Activated B cell treated with CpG ODN at 0.5 μM for 24 hours (primary cell): ENCODE measurements around the gene SYTL2. TPM values are rescaled to one million over a fixed set of nuclear protein-coding genes. Genes with fewer than 3 reads are reported as not detected.

ENCODE experiments used
- ATAC-seq: fragments of 200-7000 bp; cut with Tn5 transposase; one replicate; pipeline ENCODE4 v1.10.0; 2021; ENCODE audit warnings: low read depth, mild to moderate bottlenecking, moderate library complexity
- CTCF ChIA-PET: fragments of 350-600 bp; sonication (Branson Sonifier 250); formaldehyde crosslinking; loops from one replicate; lab custom pipeline; 2021; ENCODE audit warnings: antibody characterized with exemption; lab: Charles Lee
- POLR2A ChIA-PET: fragments of 350-600 bp; sonication (Branson Sonifier 250); formaldehyde crosslinking; loops from one replicate; lab custom pipeline; 2021; ENCODE audit warnings: antibody characterized with exemption; lab: Charles Lee
- DNase-seq: peaks from one replicate; pipeline ENCODE4 v3.0.0; 2022
- H3K27ac Mint-ChIP-seq: one replicate; pipeline ENCODE4 v1.8.0; 2020; ENCODE audit warnings: mixed read lengths
- H3K27me3 Mint-ChIP-seq: one replicate; pipeline ENCODE4 v1.8.0; 2021; ENCODE audit warnings: mixed read lengths
- H3K36me3 Mint-ChIP-seq: one replicate; pipeline ENCODE4 v1.8.0; 2021; ENCODE audit warnings: low read depth, mixed read lengths
- H3K4me1 Mint-ChIP-seq: one replicate; pipeline ENCODE4 v1.8.0; 2021; ENCODE audit warnings: mixed read lengths
- H3K4me3 Mint-ChIP-seq: one replicate; pipeline ENCODE4 v1.8.0; 2020; ENCODE audit warnings: mild to moderate bottlenecking, mixed read lengths
- H3K9me3 Mint-ChIP-seq: one replicate; pipeline ENCODE4 v1.8.0; 2020; ENCODE audit warnings: mixed read lengths
- CTCF ChIP-seq: fragments of 200-600 bp; IDR thresholded peaks from one replicate; pipeline ENCODE4 v1.8.0; 2022; ENCODE audit warnings: antibody characterized with exemption, mild to moderate bottlenecking
- intact Hi-C: fragments of 100-400 bp; cut with micrococcal nuclease; formaldehyde crosslinking; loops from one replicate; pipeline ENCODE4 v1.15.1; 2024
- total RNA-seq: library from RNA; stranded (reverse); gene quantifications from 2 replicates; pipeline ENCODE4 v1.2.3, GENCODE V29; 2022

Gene SYTL2
- total RNA-seq, 1 donor from 2014 or later: 1.1 TPM

DNA sequence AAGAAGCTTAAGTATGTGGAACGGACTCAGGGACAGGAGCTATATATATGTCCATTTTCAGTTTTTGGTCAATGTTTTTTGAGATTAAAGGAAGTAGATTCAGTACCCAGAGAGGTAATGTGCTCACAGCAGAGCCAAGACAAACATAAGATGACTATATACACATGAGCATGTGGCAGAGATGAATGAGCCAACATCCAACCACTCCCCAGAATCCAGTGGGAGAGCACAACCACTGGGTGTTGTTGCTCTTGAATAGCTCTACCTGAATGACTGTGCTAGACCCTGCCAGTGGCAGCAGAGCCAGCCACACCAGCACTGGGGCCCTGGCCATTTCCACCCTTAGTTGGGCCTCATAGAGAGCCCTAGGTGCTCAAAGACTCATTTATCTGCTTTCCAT lies 10.7 kb upstream of the SYTL2 start:
- TF ChIP-seq CTCF: no peak
- H3K4me1 Mint-ChIP-seq: no peaks in the 10 kb centered on the region
- DNase-seq (no peak), ATAC-seq (no peak)
- H3K4me3 Mint-ChIP-seq: no peak overlapping the region
- ChIA-PET POLR2A (no interaction called here), CTCF (no interaction called here)
- no peaks in the 10 kb centered on the region for H3K27me3 Mint-ChIP-seq
- no peak overlapping the region for H3K27ac Mint-ChIP-seq
- no peaks in the 10 kb centered on the region for H3K36me3 Mint-ChIP-seq
- H3K9me3 Mint-ChIP-seq: no peaks in the 10 kb centered on the region
- intact Hi-C loops: no loop called here

GRCh38 chr11:85819441-85819840 lies 8.5 kb upstream of the SYTL2 start:
- no peak for TF ChIP-seq CTCF
- Mint-ChIP-seq H3K4me3 (no peak overlapping the region), H3K27me3 (no peaks in the 10 kb centered on the region), H3K36me3 (no peaks in the 10 kb centered on the region), H3K9me3 (no peaks in the 10 kb centered on the region), H3K27ac (no peak overlapping the region), H3K4me1 (no peaks in the 10 kb centered on the region)
- ChIA-PET CTCF (no interaction called here), POLR2A (no interaction called here)
- DNase-seq: no peak
- no peak for ATAC-seq
- intact Hi-C loops: no loop called here

- H3K4me3 Mint-ChIP-seq: no peak overlapping the region
- H3K4me1 Mint-ChIP-seq: peaks cover 8% of the 10 kb centered on the region
- intact Hi-C loops: no loop called here
- H3K27me3 Mint-ChIP-seq: peaks cover 10% of the 10 kb centered on the region
- TF ChIP-seq CTCF: no peak
- POLR2A ChIA-PET: no interaction called here
- DNase-seq (no peak), ATAC-seq (no peak)
- no peak overlapping the region for H3K27ac Mint-ChIP-seq
- H3K36me3 Mint-ChIP-seq: no peaks in the 10 kb centered on the region
- CTCF ChIA-PET: no interaction called here
- H3K9me3 Mint-ChIP-seq: no peaks in the 10 kb centered on the region
Measured at GRCh38 chr11:85815186-85815931, 4.4 kb upstream of the SYTL2 start.

DNA sequence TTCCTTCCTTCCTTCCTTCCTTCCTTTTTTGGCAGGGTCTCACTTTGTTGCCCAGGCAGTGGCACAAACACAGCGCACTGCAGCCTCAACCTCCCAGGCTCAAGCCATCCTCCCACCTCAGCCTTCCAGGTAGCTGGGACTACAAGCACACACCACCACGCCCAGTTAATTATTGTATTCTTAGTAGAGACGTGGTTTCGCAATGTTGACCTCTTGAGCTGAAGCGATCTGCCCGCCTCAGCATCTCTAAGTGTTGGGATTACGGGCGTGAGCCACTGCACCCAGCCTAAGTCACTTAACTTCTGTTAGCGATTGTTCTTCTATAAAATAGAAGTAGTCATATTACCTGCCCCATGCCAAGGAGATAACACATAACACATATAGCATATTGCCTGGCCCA lies 2.8 kb upstream of the SYTL2 start:
- ChIA-PET POLR2A (no interaction called here), CTCF (no interaction called here)
- no peak for TF ChIP-seq CTCF
- no peak overlapping the region for H3K27ac Mint-ChIP-seq
- intact Hi-C loops: no loop called here
- no peak overlapping the region for H3K4me3 Mint-ChIP-seq
- no peaks in the 10 kb centered on the region for H3K36me3 Mint-ChIP-seq
- peaks cover 21% of the 10 kb centered on the region for H3K4me1 Mint-ChIP-seq
- ATAC-seq: no peak
- H3K27me3 Mint-ChIP-seq: peaks cover 12% of the 10 kb centered on the region
- H3K9me3 Mint-ChIP-seq: no peaks in the 10 kb centered on the region
- no peak for DNase-seq

GRCh38 chr11:85811624-85812023 lies 683 bp upstream of the SYTL2 start:
- POLR2A ChIA-PET: no interaction called here
- H3K36me3 Mint-ChIP-seq: no peaks in the 10 kb centered on the region
- H3K4me3 Mint-ChIP-seq: peak overlapping the region; percentile 80
- ATAC-seq (no peak), DNase-seq (no peak)
- H3K9me3 Mint-ChIP-seq: no peaks in the 10 kb centered on the region
- no peak overlapping the region for H3K27ac Mint-ChIP-seq
- peaks cover 12% of the 10 kb centered on the region for H3K27me3 Mint-ChIP-seq
- CTCF ChIA-PET: no interaction called here
- no peak for TF ChIP-seq CTCF
- peaks cover 21% of the 10 kb centered on the region for H3K4me1 Mint-ChIP-seq
- intact Hi-C loops: no loop called here
